Measurements from ENCODE around the gene LCLAT1.

LCLAT1 gene

GRCh38 chr2:30424231-30424630 is 22.8 kb upstream of the LCLAT1 start:
- DNase-seq, result no peak

DNA sequence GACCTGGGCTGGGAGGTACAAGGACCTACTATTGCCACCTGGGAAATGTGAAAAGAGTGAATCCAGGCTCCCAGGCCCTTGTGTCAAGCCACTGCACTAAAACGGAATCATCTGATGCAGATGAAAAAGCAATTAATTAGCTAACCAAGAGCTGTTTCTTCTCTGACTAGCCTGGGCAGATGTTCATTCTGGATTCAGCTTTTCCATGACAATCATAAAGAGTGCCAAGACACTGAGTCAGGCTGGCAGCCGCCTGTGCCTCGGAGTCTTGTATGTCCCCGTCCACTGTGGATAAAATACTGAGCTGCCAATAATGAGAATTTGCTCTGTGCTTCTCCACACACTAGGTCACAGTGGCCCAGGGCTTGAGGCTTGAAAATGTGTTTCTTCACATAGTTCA is 21.7 kb upstream of the LCLAT1 start:
- peak; percentile 54 for DNase-seq

DNA sequence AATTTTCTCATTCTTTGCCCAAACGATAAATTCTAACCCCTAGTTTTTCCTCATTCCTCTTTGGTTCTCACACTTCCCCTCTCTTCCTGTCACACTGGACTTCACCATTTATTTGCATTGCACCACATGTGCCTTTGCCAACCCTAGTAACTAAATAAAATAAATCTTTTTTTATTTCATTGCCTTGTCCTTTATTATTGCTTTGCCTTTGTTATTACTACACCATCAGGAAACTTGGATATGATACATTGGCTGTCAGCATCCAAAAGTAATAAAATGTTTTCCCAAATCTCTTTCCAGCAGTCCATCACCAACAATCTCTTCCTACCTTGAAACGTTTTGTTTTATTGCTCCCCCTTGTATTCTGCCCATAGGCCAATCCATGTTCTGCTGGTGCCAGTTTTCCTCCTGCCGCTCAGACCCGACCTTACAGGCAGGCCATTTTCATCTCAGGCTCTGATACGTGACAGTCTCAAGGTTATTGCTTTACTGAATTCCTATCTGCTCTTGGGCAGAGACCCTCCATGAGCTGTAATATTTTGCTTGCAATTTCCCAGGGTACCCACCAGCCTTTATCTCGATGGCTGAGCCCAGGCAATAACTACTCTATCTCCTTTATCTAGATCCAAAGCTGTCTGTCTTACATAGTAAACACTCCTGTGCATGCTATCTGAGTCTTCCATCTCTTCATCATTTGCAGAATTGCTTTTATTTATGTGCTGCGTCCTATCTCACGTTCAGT is 19.3 kb upstream of the LCLAT1 start:
- no peak for DNase-seq

DNA sequence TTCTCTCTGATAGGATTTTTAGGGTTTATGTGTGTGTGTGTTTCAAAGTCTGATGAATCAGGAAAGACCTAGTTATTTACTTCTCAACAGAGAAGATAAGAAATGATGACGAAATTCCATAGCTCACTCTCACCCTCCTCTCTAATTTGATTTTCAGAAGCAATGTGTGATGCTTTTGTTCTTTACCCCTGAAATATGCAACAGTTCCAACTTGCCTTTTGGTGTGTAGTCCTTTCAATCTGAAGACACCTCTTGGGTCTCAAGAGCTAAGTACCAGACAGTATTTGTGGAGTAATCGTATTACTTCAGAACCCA is 18.7 kb upstream of the LCLAT1 start:
- DNase-seq, result no peak

DNA sequence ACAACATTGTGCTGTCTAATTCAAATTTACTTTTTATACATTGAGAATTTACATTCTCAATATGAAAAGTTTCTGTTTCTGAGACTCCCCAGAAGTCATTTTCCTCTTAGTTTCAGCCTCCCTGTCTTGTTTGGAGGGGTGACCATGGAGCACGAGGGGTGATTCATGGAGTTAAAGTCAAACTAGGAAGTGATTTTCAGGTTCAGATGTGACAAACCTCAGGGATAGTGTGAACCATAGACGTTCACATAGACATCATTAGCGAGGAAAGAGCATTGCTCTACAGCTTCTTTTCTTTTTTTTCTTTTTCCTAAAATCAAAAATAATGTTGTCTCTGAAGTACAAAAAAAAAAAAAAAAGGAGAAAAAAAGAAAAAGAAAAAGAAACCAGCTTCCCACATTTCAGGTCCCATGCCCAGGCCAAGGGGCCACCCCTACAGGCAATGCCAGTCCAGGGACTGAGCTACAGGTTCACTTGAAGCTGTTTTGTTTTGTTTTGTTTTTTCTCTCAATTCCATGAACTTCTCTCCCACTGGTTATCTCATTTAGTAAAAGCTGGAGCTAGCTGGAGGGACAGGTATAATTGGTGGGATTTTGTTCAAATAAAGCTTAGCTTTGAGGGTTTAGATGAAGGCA is 18.1 kb upstream of the LCLAT1 start:
- DNase-seq, result no peak

DNA sequence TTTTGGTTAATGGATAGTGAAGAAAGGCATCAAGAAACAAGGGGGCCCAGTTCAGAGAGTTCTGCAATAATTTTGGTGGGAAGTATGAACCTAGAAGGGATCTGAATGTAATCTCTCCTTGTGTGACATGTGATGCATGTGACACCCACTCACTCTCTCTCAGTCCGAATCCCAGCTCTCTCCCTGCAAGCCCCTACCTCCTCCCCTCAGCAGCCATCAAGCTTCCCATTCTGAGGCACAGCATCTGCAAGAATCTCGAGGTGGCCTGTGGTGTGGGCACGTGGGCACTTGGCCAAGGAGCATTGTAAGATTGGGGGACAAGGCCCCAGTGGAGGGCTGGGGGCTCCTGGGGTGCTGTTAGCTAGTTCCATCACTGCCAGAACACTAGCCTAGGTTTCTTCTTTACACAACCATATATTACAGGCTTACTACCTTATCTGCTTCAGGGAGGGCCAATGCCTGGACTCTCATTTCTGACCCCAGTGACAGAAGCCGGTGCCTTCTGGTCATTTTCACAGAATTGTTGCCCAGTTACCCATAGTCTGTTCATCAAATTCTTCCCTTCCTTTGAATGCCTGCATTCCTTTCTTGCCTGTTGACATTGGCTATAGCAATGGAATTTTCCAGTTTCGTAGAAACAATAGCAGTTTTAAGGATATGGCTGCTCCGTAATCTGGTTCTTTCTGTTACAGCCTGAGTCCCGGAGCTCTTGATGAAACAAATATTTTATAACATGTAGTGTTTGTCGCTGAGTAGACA is 13.3 kb upstream of the LCLAT1 start:
- DNase-seq, result no peak

DNA sequence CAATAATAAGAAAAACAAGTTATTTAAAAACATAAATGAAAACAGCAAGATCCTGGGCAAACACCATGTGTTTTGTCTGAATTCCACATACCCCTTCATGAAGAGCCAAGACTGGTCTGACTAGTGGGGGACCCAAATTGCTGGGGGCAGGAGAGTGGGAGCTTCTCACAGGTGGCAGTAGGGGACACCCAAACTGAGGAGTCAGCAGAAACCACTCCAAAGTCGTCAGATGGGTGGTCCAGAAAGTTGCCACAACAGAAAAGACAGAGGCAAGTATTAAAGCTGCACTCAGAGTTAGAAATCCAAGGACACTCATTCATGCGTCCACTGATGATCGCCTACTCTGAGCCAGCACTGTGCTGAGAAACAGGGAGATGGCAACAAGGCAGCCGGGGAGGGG is 12.3 kb upstream of the LCLAT1 start:
- no peak for DNase-seq

DNA sequence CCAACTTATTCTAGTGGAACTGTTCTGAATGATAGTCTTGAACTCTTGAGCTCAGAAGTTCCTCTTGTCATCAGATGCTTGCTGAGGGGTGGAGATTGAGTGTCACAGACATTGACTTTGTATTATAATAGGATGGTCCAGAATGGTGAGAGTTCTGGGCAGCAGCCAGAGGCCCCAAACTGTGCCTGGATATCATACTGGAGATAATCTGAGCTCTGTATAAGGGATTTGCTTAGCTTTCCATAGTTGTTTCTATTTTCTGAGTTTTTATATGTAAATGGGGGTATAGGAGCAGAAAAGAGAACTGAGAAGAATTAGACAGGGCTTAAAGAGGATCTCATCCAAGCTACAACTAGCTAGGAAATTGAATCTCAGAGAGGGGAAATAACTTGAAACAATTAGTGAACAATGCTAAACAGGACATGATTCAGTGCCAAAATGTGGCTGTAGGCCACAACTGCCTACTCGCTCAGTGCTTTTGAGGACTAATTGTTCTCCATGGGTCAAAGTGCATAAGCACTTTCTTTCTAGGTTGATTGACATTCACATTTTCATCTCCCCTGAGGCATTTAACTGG is 10.1 kb upstream of the LCLAT1 start:
- no peak for DNase-seq

GRCh38 chr2:30437809-30438548 is 9.1 kb upstream of the LCLAT1 start:
- DNase-seq, result no peak

DNA sequence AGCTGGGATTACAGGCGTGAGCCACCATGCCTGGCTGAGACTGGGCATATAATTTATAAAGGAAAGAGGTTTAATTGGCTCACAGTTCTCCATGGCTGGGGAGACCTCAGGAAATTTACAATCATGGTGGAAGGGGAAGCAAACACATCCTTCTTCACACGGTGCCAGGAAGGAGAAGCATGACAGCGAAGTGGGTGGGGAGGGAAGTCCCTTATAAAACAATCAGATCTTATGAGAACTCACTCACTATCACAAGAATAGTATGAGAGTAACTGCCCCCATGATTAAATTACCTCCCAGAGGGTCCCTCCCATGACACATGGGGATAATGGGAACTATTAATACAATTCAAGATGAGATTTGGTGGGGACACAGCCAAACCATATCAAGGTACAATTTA is 7.8 kb upstream of the LCLAT1 start:
- DNase-seq, result no peak

DNA sequence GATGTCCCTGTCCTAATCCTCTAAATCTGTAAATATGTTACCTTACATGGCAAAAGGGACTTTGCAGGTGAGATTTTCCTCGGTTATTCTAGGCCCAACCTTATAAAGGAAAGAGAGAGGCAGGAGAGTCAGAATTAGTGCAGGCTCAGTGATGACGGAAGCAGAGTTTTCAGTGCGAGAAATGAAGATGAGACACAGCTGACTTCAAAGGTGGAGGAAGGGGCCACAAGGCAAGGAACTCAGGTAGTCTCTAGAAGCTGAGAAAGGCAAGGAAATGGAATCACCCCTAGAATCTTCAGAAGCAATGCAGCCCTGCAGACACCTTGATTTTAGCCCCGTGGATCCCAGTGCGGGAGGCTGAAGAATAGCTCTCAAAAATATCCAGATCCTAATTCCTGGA is 7.2 kb upstream of the LCLAT1 start:
- DNase-seq, result no peak

GRCh38 chr2:30441023-30441422 is 6.0 kb upstream of the LCLAT1 start:
- DNase-seq, result no peak

DNA sequence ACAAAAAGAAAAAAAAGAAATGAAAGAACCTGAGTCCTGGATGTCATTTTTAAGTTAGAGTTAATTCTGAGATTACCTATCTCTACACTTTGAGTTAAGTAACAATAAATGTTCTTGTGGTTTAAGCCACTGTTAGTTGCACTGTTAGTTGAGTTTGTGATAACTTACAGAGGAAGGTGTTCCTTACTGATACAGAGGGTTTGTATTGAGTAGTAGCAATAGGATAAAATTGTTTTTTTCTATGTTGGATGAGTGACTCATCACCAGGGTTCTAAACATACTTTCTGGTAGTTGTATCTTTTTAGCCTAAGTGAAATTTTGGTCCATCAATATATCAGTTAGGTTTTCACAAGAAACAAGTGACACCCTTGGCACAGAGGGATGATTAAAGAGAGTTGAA is 4.0 kb upstream of the LCLAT1 start:
- DNase-seq, result no peak

- DNase-seq, result no peak
Measured at GRCh38 chr2:30444273-30444672, 2.8 kb upstream of the LCLAT1 start.

DNA sequence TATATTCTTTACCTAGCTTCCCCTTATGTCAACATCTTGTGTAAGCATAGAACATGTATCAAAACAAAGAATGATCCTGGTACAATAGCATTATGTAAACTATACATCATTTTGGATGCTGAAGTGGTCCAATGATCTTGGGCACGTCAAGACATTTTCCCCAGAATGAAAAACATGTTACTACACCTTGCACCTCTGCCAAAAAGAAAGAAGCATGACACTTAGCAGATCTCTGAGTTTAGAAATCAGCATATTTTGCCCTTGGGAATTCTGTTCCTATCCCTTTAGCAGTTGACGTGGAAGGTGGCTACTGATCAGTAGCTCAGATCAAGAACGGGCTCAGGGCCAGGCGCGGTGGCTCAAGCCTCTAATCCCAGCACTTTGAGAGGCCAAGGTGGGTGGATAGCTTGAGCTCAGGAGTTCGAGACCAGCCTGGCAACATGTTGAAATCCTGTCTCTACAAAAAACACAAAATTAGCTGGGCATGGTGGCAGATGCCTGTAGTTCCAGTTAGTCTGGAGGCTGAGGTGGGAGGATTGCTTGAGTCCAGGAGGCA is 1.7 kb upstream of the LCLAT1 start:
- DNase-seq, result no peak

DNA sequence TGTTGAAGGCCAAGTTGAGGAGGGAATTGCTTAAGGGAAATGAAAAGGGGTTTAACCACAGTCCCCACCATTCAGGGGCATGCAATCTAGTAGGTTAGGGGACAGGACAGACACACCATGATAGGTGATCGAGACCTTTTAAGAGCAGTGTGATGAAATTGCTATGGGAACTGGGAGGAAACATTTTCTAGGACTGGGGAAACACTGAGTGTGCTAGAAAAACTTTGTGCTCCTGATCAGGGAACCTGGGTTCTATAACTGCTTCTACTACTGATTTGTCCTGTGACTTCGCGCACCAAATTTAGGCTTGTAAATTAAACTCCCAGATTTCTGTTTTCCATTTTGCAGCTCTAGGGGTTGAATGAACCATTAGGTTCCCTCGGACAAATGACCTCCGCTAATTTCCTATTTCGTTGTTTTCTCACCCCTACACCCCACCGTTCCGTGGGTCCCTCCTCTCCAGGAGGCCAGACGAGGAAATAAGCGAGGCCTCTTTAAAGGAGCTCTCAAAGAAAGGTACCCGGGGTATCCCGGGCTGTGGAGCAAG is 371 bp upstream of the LCLAT1 start:
- DNase-seq, result no peak

DNA sequence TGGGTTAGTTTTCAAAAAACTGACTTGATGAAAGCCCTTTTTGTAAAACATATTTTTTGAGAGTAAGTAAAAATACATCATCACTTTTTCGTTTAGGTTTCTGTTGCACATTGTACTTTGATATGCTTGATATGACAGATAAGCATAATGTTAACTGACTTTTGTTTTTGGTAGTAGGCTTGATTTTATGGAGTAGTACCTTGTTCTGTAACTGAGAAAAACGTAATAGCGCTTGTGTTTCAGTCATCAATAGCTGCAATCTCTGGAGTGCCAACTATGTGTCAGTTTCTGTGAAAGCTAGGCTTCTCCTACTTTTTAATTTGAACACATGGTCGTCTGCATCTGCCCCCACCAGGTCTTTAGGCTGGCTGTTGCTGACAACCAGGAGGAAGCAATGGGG is 1.3 kb downstream of the LCLAT1 start:
- DNase-seq, result no peak

DNA sequence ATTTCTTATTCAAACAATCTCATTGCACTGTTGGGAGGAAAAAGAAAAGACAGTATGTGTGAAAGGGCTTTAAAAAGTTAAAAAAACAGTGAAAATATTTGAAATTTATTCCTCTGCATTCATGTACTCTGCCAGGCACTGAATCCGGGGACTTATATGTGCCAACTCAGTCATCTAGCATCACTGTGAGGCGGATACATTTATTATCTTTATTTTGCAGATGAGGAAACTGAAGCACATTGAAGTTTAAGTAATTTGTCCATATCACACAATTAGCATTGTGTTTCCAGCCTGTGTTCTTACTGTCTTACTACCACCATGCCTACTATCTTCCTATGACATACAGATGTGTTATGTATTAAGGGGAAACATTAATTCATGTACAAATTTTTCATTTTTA is 1.8 kb downstream of the LCLAT1 start:
- DNase-seq, result no peak

GRCh38 chr2:30450025-30450424 is 3.0 kb downstream of the LCLAT1 start:
- DNase-seq, result no peak

DNA sequence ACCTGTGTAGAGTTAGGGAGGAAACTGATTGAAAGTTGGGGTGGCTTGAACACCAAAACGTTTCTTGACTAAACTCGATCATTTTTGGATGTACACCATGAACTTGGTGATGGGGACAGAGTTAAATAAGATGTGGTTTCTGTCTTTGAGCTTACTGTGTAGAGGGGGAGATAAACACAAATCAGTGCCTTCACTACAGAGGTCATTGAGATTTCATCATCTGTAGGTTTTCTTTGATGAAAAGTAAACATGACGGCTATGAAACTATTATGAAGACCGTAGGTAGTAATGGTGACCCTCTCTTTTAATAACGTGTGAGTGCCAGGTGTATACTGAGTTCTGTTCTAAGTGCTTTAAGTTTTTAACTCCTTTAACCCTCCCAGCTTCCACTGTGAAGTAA is 6.5 kb downstream of the LCLAT1 start:
- DNase-seq, result no peak

- no peak for DNase-seq
Measured at GRCh38 chr2:30454571-30454970, 7.5 kb downstream of the LCLAT1 start.

- no peak for DNase-seq
Measured at GRCh38 chr2:30455114-30455738, 8.2 kb downstream of the LCLAT1 start.

Measured in left hindlimb (tissue), 1 donor.